Smooth muscle cell (in vitro differentiated cells): ENCODE data around the gene SAMMSON. TPM values are rescaled to one million over a fixed set of nuclear protein-coding genes. Genes with fewer than 3 reads are reported as not detected.

Source experiments
- DNase-seq: peaks from one replicate; lab custom pipeline; 2025; ENCODE audit not compliant: unreplicated experiment; lab: John Stamatoyannopoulos, UW
- H2AFZ ChIP-seq: fragments of 200-600 bp; sonication (generic); 2 replicates; pipeline ENCODE4 v1.6.0; 2016; ENCODE audit warnings: antibody characterized with exemption, low read depth, mild to moderate bottlenecking
- H3F3A ChIP-seq: fragments of 200-600 bp; sonication (generic); 2 replicates; pipeline ENCODE4 v1.6.0; 2017; ENCODE audit warnings: antibody characterized with exemption, low read depth
- H3K27ac ChIP-seq: fragments of 200-600 bp; sonication (generic); 2 replicates; pipeline ENCODE4 v1.5.1; 2016; ENCODE audit warnings: low read depth, mild to moderate bottlenecking
- H3K27me3 ChIP-seq: fragments of 200-600 bp; sonication (generic); 2 replicates; pipeline ENCODE4 v1.6.1; 2016; ENCODE audit warnings: low read depth, mild to moderate bottlenecking
- H3K36me3 ChIP-seq: fragments of 200-600 bp; sonication (generic); 2 replicates; pipeline ENCODE4 v1.5.1; 2016; ENCODE audit warnings: low read depth
- H3K4me1 ChIP-seq: fragments of 200-600 bp; sonication (generic); 2 replicates; pipeline ENCODE4 v1.5.1; 2016; ENCODE audit warnings: low read depth
- H3K4me2 ChIP-seq: fragments of 200-600 bp; sonication (generic); 2 replicates; pipeline ENCODE4 v1.6.0; 2016; ENCODE audit warnings: mild to moderate bottlenecking
- H3K4me3 ChIP-seq: fragments of 200-600 bp; sonication (generic); 2 replicates; pipeline ENCODE4 v1.5.1; 2016; ENCODE audit warnings: mild to moderate bottlenecking
- H3K79me2 ChIP-seq: fragments of 200-600 bp; sonication (generic); 2 replicates; pipeline ENCODE4 v1.6.0; 2016; ENCODE audit warnings: low read depth, mild to moderate bottlenecking
- H3K9ac ChIP-seq: fragments of 200-600 bp; sonication (generic); 2 replicates; pipeline ENCODE4 v1.6.0; 2016; ENCODE audit warnings: low read depth
- H3K9me3 ChIP-seq: fragments of 200-600 bp; sonication (generic); replicated peaks from 2 replicates; pipeline ENCODE4 v1.5.1; 2016; ENCODE audit warnings: low read depth
- H4K20me1 ChIP-seq: fragments of 200-600 bp; sonication (generic); 2 replicates; pipeline ENCODE4 v1.6.0; 2016; ENCODE audit warnings: low read depth
- CTCF ChIP-seq: fragments of 200-600 bp; sonication (generic); IDR thresholded peaks from 2 replicates; pipeline ENCODE4 v1.5.1; 2017; ENCODE audit warnings: borderline replicate concordance, mild to moderate bottlenecking, antibody characterized with exemption; ENCODE audit not compliant: insufficient read depth, poor library complexity, severe bottlenecking
- WGBS: methylation state at CpG from one replicate; pipeline ENCODE4 v1.1.7; 2016; ENCODE audit warnings: low lambda C conversion rate; 5-methylcytosine and 5-hydroxymethylcytosine counted together
- polyA plus RNA-seq: library from polyadenylated mRNA; unstranded; fragments of >200 nt; fragmentation: Nextera tagmentation; extraction: Ambion mirVana; gene quantifications from 2 replicates; pipeline ENCODE4 v1.2.1, GENCODE V29; 2016
- total RNA-seq: library from RNA; depleted of rRNA; stranded (reverse); fragments of >200 nt; gene quantifications from 2 replicates; pipeline ENCODE4 v1.2.3, GENCODE V29; 2014

Gene SAMMSON
- total and polyA plus RNA-seq, 2 experiments from 2014 or later = not detected

- Histone ChIP-seq H3K4me3 (no peak overlapping the region), H3K9me3 (no peaks in the 10 kb centered on the region), H4K20me1 (no peaks in the 10 kb centered on the region), H3K27ac (no peak overlapping the region), H3K4me2 (no peak overlapping the region), H3K27me3 (peaks cover 8% of the 10 kb centered on the region), H2AFZ (no peak overlapping the region), H3K36me3 (no peaks in the 10 kb centered on the region), H3K9ac (no peak overlapping the region), H3K4me1 (no peaks in the 10 kb centered on the region), H3F3A (no peaks in the 10 kb centered on the region), H3K79me2 (no peaks in the 10 kb centered on the region)
- no peak for TF ChIP-seq CTCF
- WGBS = 95% methylated on average over 3 of the region's 3 CpGs
- DNase-seq = no peak
Measured at GRCh38 chr3:70108546-70108945, 109.0 kb downstream of the SAMMSON start.

GRCh38 chr3:70110066-70110465 is 110.5 kb downstream of the SAMMSON start:
- H3K9ac ChIP-seq = no peak overlapping the region
- TF ChIP-seq CTCF = no peak
- no peaks in the 10 kb centered on the region for H3K36me3 ChIP-seq
- no peaks in the 10 kb centered on the region for H3K79me2 ChIP-seq
- no peaks in the 10 kb centered on the region for H3F3A ChIP-seq
- peaks cover 8% of the 10 kb centered on the region for H3K27me3 ChIP-seq
- no peak overlapping the region for H3K27ac ChIP-seq
- no peak overlapping the region for H3K4me2 ChIP-seq
- WGBS = 85% methylated on average over 2 of the region's 2 CpGs
- no peak overlapping the region for H2AFZ ChIP-seq
- no peaks in the 10 kb centered on the region for H3K4me1 ChIP-seq
- no peak overlapping the region for H3K4me3 ChIP-seq
- DNase-seq = no peak
- H4K20me1 ChIP-seq = no peaks in the 10 kb centered on the region
- no peaks in the 10 kb centered on the region for H3K9me3 ChIP-seq

GRCh38 chr3:70111411-70111810 is 111.9 kb downstream of the SAMMSON start:
- no peak overlapping the region for H3K9ac ChIP-seq
- no peaks in the 10 kb centered on the region for H3F3A ChIP-seq
- no peak overlapping the region for H3K4me2 ChIP-seq
- H4K20me1 ChIP-seq = no peaks in the 10 kb centered on the region
- no peaks in the 10 kb centered on the region for H3K79me2 ChIP-seq
- no peaks in the 10 kb centered on the region for H3K4me1 ChIP-seq
- DNase-seq = no peak
- no peaks in the 10 kb centered on the region for H3K36me3 ChIP-seq
- H3K4me3 ChIP-seq = no peak overlapping the region
- H2AFZ ChIP-seq = no peak overlapping the region
- peaks cover 8% of the 10 kb centered on the region for H3K27me3 ChIP-seq
- no peaks in the 10 kb centered on the region for H3K9me3 ChIP-seq
- 76% methylated on average over 1 of the region's 1 CpG for WGBS
- TF ChIP-seq CTCF = no peak
- H3K27ac ChIP-seq = no peak overlapping the region

GRCh38 chr3:70112751-70113150 is 113.2 kb downstream of the SAMMSON start:
- Histone ChIP-seq H3K79me2 (no peaks in the 10 kb centered on the region), H2AFZ (no peak overlapping the region), H3K9ac (no peak overlapping the region), H4K20me1 (no peaks in the 10 kb centered on the region), H3K27ac (no peak overlapping the region), H3K4me2 (no peak overlapping the region), H3K27me3 (peaks cover 16% of the 10 kb centered on the region), H3K36me3 (no peaks in the 10 kb centered on the region), H3K4me3 (no peak overlapping the region), H3K9me3 (no peaks in the 10 kb centered on the region), H3F3A (no peaks in the 10 kb centered on the region), H3K4me1 (no peaks in the 10 kb centered on the region)
- no peak for TF ChIP-seq CTCF
- DNase-seq = no peak
- WGBS = 90% methylated on average over 3 of the region's 3 CpGs
